Kidney epithelial cell (primary cell): ENCODE measurements around the gene ANKFN1. TPM values are rescaled to one million over a fixed set of nuclear protein-coding genes. Genes with fewer than 3 reads are reported as not detected.

Experiments
- DNase-seq: peaks from one replicate; pipeline ENCODE4 v3.0.0-alpha.2; 2010; ENCODE audit warnings: low read depth
- H3K27me3 ChIP-seq: 2 replicates; pipeline ENCODE4 v1.6.0; 2011; ENCODE audit warnings: low read length; ENCODE audit not compliant: control insufficient read depth, insufficient read depth
- H3K36me3 ChIP-seq: 2 replicates; pipeline ENCODE4 v1.5.1; 2011; ENCODE audit warnings: low read length; ENCODE audit not compliant: control insufficient read depth, insufficient read depth
- H3K4me3 ChIP-seq: 2 replicates; pipeline ENCODE4 v1.5.1; 2011; ENCODE audit warnings: low read depth, mild to moderate bottlenecking, control low read depth, low read length
- CTCF ChIP-seq: IDR thresholded peaks from 2 replicates; pipeline ENCODE4 v1.5.1; 2011; ENCODE audit warnings: mild to moderate bottlenecking, moderate library complexity, low read length, control low read depth, inconsistent platforms; ENCODE audit not compliant: insufficient read depth, poor library complexity, severe bottlenecking
- total RNA-seq: library from RNA; depleted of rRNA; stranded (reverse); fragments of >200 nt; gene quantifications from 2 replicates; pipeline ENCODE4 v1.2.3, GENCODE V29; 2015

ANKFN1 gene
- total RNA-seq, 1 donor from 2014 or later: not detected

GRCh38 chr17:56497132-56497531 lies 343.9 kb downstream of the ANKFN1 start:
- DNase-seq: no peak
- H3K36me3 ChIP-seq: no peaks in the 10 kb centered on the region
- H3K4me3 ChIP-seq: no peak overlapping the region
- H3K27me3 ChIP-seq: no peaks in the 10 kb centered on the region
- no peak for TF ChIP-seq CTCF

- no peak for DNase-seq
These were observed 346.6 kb downstream of the ANKFN1 start for GRCh38 chr17:56499799-56500388.

GRCh38 chr17:56502120-56502654 lies 348.9 kb downstream of the ANKFN1 start:
- DNase-seq: no peak
- Histone ChIP-seq H3K4me3 (no peak overlapping the region), H3K27me3 (no peaks in the 10 kb centered on the region), H3K36me3 (no peaks in the 10 kb centered on the region)
- TF ChIP-seq CTCF: no peak

More at GRCh38 chr17:56499799-56500388, 346.6 kb downstream of the ANKFN1 start:
- no peak overlapping the region for H3K4me3 ChIP-seq
- H3K36me3 ChIP-seq: no peaks in the 10 kb centered on the region
- TF ChIP-seq CTCF: peak; percentile 41
- H3K27me3 ChIP-seq: no peaks in the 10 kb centered on the region

GRCh38 chr17:56505154-56505756 lies 352.0 kb downstream of the ANKFN1 start:
- no peak for DNase-seq
- H3K27me3 ChIP-seq: no peaks in the 10 kb centered on the region
- no peaks in the 10 kb centered on the region for H3K36me3 ChIP-seq
- no peak overlapping the region for H3K4me3 ChIP-seq
- TF ChIP-seq CTCF: no peak

GRCh38 chr17:56506349-56506748 lies 353.1 kb downstream of the ANKFN1 start:
- no peak for TF ChIP-seq CTCF
- Histone ChIP-seq H3K4me3 (no peak overlapping the region), H3K27me3 (no peaks in the 10 kb centered on the region), H3K36me3 (no peaks in the 10 kb centered on the region)
- DNase-seq: no peak
